Measurements from ENCODE around the gene GNB3.

- TF ChIP-seq PATZ1 (CRISPR knock-in tag; IDR thresholded peaks at IDR 0.05; ENCODE audit: borderline replicate concordance) (no peak), TCF4 (CRISPR knock-in tag; IDR thresholded peaks at IDR 0.05; ENCODE audit: borderline replicate concordance) (no peak), ESRRG (CRISPR knock-in tag; IDR thresholded peaks at IDR 0.05) (no peak), ISL1 (CRISPR knock-in tag; IDR thresholded peaks at IDR 0.05) (no peak), ZFP30 (CRISPR knock-in tag; IDR thresholded peaks at IDR 0.05) (no peak)
These were observed 27.7 kb downstream of the GNB3 start for GRCh38 chr12:6868211-6869048.

Data from SK-N-SH treated with all-trans-retinoic acid at 6 μM for 48 hours (cell line).